Pancreas (tissue), 10 donors: Measurements from ENCODE around the gene PAQR9. TPM values are rescaled to one million over a fixed set of nuclear protein-coding genes. Genes with fewer than 3 reads are reported as not detected.

Experiments used
- ATAC-seq, 4 donors: fragments of 200-7000 bp; cut with Tn5 transposase; one replicate each; pipeline versions ENCODE4 v1.8.0 to v1.9.1; 2020; ENCODE audit warnings: mild to moderate bottlenecking in 4 of 4, moderate library complexity in 4 of 4
- DNase-seq, 6 donors: peaks; one replicate each; pipeline ENCODE4 v3.0.0-alpha.2; 2020
- FAIRE-seq: peaks from 2 replicates; lab custom pipeline; 2012; peaks lifted over from hg19 to GRCh38; lab: Jason Lieb, UNC
- H3K27ac ChIP-seq, 4 donors: fragments of 200-600 bp; sonication (generic); 1 replicate in 3 of 4; 2 replicates in 1 of 4; pipeline versions ENCODE4 v1.5.0 to v1.8.0; 2020
- H3K27me3 ChIP-seq, 4 donors: fragments of 200-600 bp; one replicate each; pipeline ENCODE4 v1.8.0; 2021
- H3K36me3 ChIP-seq, 3 donors: fragments of 200-600 bp; sonication (generic) in 1 of 3; one replicate each; pipeline versions ENCODE4 v1.5.0 to v1.8.0; 2020 to 2021
- H3K4me1 ChIP-seq, 3 donors: fragments of 200-600 bp; one replicate each; pipeline ENCODE4 v1.8.0; 2021
- H3K4me3 ChIP-seq, 4 donors: fragments of 200-600 bp; sonication (generic) in 2 of 4; one replicate each; pipeline versions ENCODE4 v1.5.0 to v1.8.0; 2020 to 2021
- H3K9me3 ChIP-seq, 4 donors: fragments of 200-600 bp; one replicate each; pipeline ENCODE4 v1.8.0; 2021
- CTCF ChIP-seq, 4 donors: fragments of 200-600 bp; sonication (generic) in 3 of 4; IDR thresholded peaks; one replicate each; pipeline versions ENCODE4 v1.5.0 to v1.8.0; 2021; ENCODE audit warnings: antibody characterized with exemption in 4 of 4
- WGBS, 2 donors: extraction: QIAGEN DNeasy Blood & Tissue Kit; methylation state at CpG; one replicate each; pipeline ENCODE4 v1.1.7; 2013; 5-methylcytosine and 5-hydroxymethylcytosine counted together
- intact Hi-C, 3 donors: fragments of 100-400 bp; cut with DNase I; formaldehyde crosslinking; loops; one replicate each; pipeline versions ENCODE4 v1.11.1 to v1.14.2; 2022
- polyA plus RNA-seq, 2 donors: library from polyadenylated mRNA; stranded (reverse); fragments of 200-250 nt; gene quantifications; one replicate each; pipeline ENCODE4 v1.2.3, GENCODE V29; 2013
- total RNA-seq, 6 donors: library from RNA; stranded (reverse); fragmentation: NEBNext Ultra II Directional in 4 of 6; extraction: Animal tissue kit (Norgen Biotek cat#: 25700) in 4 of 6; gene quantifications; one replicate each; pipeline versions ENCODE4 v1.2.1 to v1.2.4, GENCODE V29; 2021 to 2023
- donor health status: healthy with polysubstance abuse.
- donor health status: DM: no; HTN: no; CAD: no; lungs with moderate emphysema.
- donor health status: DM: no; HTN: no; CAD: no.
- donor health status: control.
- donor health status: control.
- donor health status: Bipolar disorder and iron deficiency.
- donor health status: DM: yes; HTN: yes; CAD: no.
- donor health status: DM: no; HTN: no; CAD: no.
- donor health status: DM: no; HTN: no; CAD: no.
- donor health status: DM: yes; HTN: yes; CAD: no.

The PAQR9 gene
- total and polyA plus RNA-seq, 8 donors: 0.13 TPM; not detected in 7

DNA sequence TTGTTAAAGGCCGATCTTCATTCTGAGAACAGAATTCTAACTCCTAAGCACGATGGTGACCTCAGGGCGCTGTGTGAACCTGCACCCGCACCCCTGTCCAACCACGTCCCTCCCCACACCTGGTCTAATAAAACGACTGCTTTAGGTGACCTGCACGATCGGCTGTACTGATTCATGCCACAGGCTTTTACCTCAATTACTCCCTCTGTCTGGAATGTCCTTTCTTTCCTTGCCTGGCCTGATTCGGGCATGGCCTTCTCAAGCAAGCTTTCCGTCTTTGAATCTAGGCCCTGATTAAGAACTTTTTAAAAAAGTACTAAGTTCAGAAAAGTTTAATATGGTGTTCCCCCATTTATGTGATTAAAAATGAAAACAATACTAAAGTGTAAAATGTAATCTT is 37.1 kb upstream of the PAQR9 start:
- Histone ChIP-seq H3K4me1 (peaks cover 0 to 14% (median 13%) of the 10 kb centered on the region in 3 donors), H3K4me3 (peak overlapping the region; percentile 79 to 93 (median 88)), H3K27ac (peak overlapping the region; percentile 73 to 92 (median 83)), H3K36me3 (no peaks in the 10 kb centered on the region), H3K9me3 (no peaks in the 10 kb centered on the region), H3K27me3 (peaks cover 0 to 5% (median 0%) of the 10 kb centered on the region in 4 donors)
- TF ChIP-seq CTCF (IDR thresholded peaks at IDR 0.05): no peak
- intact Hi-C loops: no loop called here
- ATAC-seq (peak in 3 of 4 donors; percentile 4 to 12 (median 7)), FAIRE-seq (no peak), DNase-seq (no peak)
- WGBS, 2 donors: 6 to 7% methylated on average over 10 of the region's 10 CpGs

DNA sequence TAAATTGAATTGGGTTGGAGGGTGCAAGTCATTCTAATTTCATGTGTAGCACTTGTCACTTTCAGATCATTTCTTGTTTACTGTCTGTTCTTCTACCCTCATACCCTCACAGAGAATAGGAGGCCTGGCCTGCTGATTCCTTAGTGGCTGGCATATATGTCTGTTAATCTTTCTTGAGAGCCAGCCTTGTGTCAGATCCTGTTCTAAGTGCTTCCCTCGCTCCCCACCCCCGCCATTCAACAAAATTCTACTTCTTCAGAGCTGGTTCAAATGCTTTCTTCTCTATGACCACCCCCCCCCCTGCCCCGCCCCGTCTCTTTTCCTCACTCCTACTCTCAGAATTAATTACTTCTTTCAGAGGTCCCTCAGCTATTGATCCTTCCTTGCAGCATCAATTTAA is 36.4 kb upstream of the PAQR9 start:
- peaks cover 0 to 14% (median 11%) of the 10 kb centered on the region in 3 donors for H3K4me1 ChIP-seq
- DNase-seq (no peak), FAIRE-seq (no peak), ATAC-seq (no peak)
- H3K36me3 ChIP-seq: no peaks in the 10 kb centered on the region
- no peak overlapping the region for H3K27ac ChIP-seq
- H3K9me3 ChIP-seq: no peaks in the 10 kb centered on the region
- 64 to 77% methylated on average over 4 of the region's 4 CpGs for WGBS, 2 donors
- intact Hi-C loops: loop anchor here in 1 of 3 donors (5.0 to 10.0 kb wide), 2 partner anchors 175 to 418 kb away; no protein-coding TSS in a partner anchor
- peak overlapping the region in 1 of 4 donors; percentile 93 for H3K4me3 ChIP-seq
- peaks cover 0 to 5% (median 0%) of the 10 kb centered on the region in 4 donors for H3K27me3 ChIP-seq
- TF ChIP-seq CTCF (IDR thresholded peaks at IDR 0.05): no peak

- WGBS, 2 donors: 81 to 82% methylated on average over 3 of the region's 3 CpGs
- no peak for TF ChIP-seq CTCF (IDR thresholded peaks at IDR 0.05)
- intact Hi-C loops: loop anchor here in 1 of 3 donors (5.0 to 10.0 kb wide), 2 partner anchors 174 to 416 kb away; no protein-coding TSS in a partner anchor
- Histone ChIP-seq H3K36me3 (no peaks in the 10 kb centered on the region), H3K27me3 (peaks cover 0 to 5% (median 0%) of the 10 kb centered on the region in 4 donors), H3K9me3 (no peaks in the 10 kb centered on the region), H3K4me1 (peaks cover 0 to 6% (median under 1%) of the 10 kb centered on the region in 3 donors), H3K4me3 (no peak overlapping the region), H3K27ac (no peak overlapping the region)
- FAIRE-seq: no peak
- ATAC-seq: no peak
- no peak for DNase-seq
These were observed 35.0 kb upstream of the PAQR9 start for GRCh38 chr3:142998439-142998838.

DNA sequence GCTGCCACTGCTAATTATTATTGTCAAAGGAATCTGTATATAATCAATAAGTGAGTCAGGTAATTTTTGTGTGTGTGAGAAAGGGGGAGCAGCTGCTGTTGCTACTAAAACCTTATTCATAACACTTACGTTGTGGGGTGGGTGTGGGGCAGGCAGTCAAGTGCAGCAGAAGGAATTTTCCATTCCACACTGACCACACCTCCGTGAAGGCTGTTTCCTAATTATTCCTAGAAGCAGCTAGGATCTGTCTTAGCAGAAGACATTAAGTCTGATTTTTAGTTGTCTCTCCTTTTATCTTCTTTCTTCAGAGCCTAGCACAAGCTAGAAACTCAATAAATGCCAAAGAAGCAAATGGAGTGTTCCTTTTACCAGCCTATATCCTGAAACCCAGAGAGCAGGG is 33.9 kb upstream of the PAQR9 start:
- DNase-seq (no peak), FAIRE-seq (no peak), ATAC-seq (no peak)
- no peak overlapping the region for H3K4me3 ChIP-seq
- WGBS, 2 donors: 18 to 26% methylated on average over 2 of the region's 2 CpGs
- intact Hi-C loops: loop anchor here in 1 of 3 donors (5.0 to 10.0 kb wide), 2 partner anchors 173 to 415 kb away; no protein-coding TSS in a partner anchor
- no peaks in the 10 kb centered on the region for H3K36me3 ChIP-seq
- H3K27ac ChIP-seq: no peak overlapping the region
- H3K4me1 ChIP-seq: no peaks in the 10 kb centered on the region
- no peak for TF ChIP-seq CTCF (IDR thresholded peaks at IDR 0.05)
- H3K9me3 ChIP-seq: no peaks in the 10 kb centered on the region
- H3K27me3 ChIP-seq: peaks cover 0 to 5% (median 0%) of the 10 kb centered on the region in 4 donors

GRCh38 chr3:142993958-142994442 is 30.5 kb upstream of the PAQR9 start:
- Histone ChIP-seq H3K9me3 (no peaks in the 10 kb centered on the region), H3K27me3 (peaks cover 0 to 5% (median 0%) of the 10 kb centered on the region in 4 donors), H3K4me3 (no peak overlapping the region), H3K4me1 (no peaks in the 10 kb centered on the region), H3K27ac (no peak overlapping the region), H3K36me3 (no peaks in the 10 kb centered on the region)
- intact Hi-C loops: loop anchor here in 2 of 3 donors (5.0 to 10.0 kb wide), 2 partner anchors 169 to 412 kb away; no protein-coding TSS in a partner anchor
- ATAC-seq: peak in 3 of 4 donors; percentile 62 to 75 (median 73)
- FAIRE-seq: no peak
- WGBS, 2 donors: 13 to 17% methylated on average over 4 of the region's 4 CpGs
- peak in 3 of 4 donors; percentile 40 to 56 (median 41) for TF ChIP-seq CTCF (IDR thresholded peaks at IDR 0.05)
- DNase-seq: peak in 2 of 6 donors; percentile 14 to 46
